GM12878 (cell line): ENCODE measurements around the gene SLC38A5. TPM values are rescaled to one million over a fixed set of nuclear protein-coding genes. Genes with fewer than 3 reads are reported as not detected.

Source experiments
- ATAC-seq: fragments of 200-7000 bp; cut with Tn5 transposase; 3 replicates; pipeline ENCODE4 v1.9.1; 2020; ENCODE audit warnings: mild to moderate bottlenecking, moderate library complexity
- BruUV-seq: library from RNA; stranded (reverse); fragments of 400-500 nt; replicated peaks from 2 replicates; lab custom pipeline; 2021; lab: Mats Ljungman, UMichigan
- CTCF ChIA-PET: fragments of 300-600 bp; sonication (Branson Sonifier 250); formaldehyde crosslinking; extraction: SDS; loops from one replicate; lab custom pipeline; 2021; ENCODE audit warnings: inconsistent platforms; lab: Yijun Ruan, JAX
- POLR2A ChIA-PET: fragments of 350-600 bp; formaldehyde crosslinking; extraction: SDS; loops from one replicate; lab custom pipeline; 2021; ENCODE audit warnings: inconsistent platforms; lab: Charles Lee
- RAD21 ChIA-PET: fragments of 300-600 bp; sonication (Branson Sonifier 250); formaldehyde crosslinking; loops from one replicate; lab custom pipeline; 2023; ENCODE audit warnings: antibody characterized with exemption; ENCODE audit not compliant: unreplicated experiment; lab: Charles Lee
- SMC1A ChIA-PET: fragments of 300-600 bp; sonication (Branson Sonifier 250); formaldehyde crosslinking; loops from one replicate; lab custom pipeline; 2023; ENCODE audit not compliant: unreplicated experiment, uncharacterized antibody; lab: Charles Lee
- DNase-seq: peaks from one replicate; pipeline ENCODE4 v3.0.0-alpha.2; 2011; ENCODE audit warnings: low read depth, low spot score
- FAIRE-seq: peaks from 3 replicates; lab custom pipeline; 2011; peaks lifted over from hg19 to GRCh38; lab: Jason Lieb, UNC
- H2AFZ ChIP-seq: 2 replicates; pipeline ENCODE4 v1.6.0; 2011; ENCODE audit warnings: low read depth, low read length, control low read depth; ENCODE audit not compliant: control insufficient read depth
- H3K27ac ChIP-seq: 2 replicates; pipeline ENCODE4 v1.5.1; 2011; ENCODE audit warnings: control low read depth; ENCODE audit not compliant: control insufficient read depth, insufficient read depth
- H3K27me3 ChIP-seq, 2 experiments: replicated peaks in 1 of 2; 2 replicates each; pipeline versions ENCODE4 v1.6.0 to v1.6.1; 2011; ENCODE audit warnings: low read length in 1 of 2; ENCODE audit not compliant: control insufficient read depth in 2 of 2, insufficient read depth in 2 of 2
- H3K36me3 ChIP-seq, 2 experiments: 2 replicates each; pipeline ENCODE4 v1.5.1; 2011; ENCODE audit warnings: low read length in 1 of 2; ENCODE audit not compliant: control insufficient read depth in 2 of 2, insufficient read depth in 2 of 2
- H3K4me1 ChIP-seq: 2 replicates; pipeline ENCODE4 v1.6.1; 2011; ENCODE audit warnings: mild to moderate bottlenecking, low read length, moderate library complexity, mixed read lengths; ENCODE audit not compliant: control insufficient read depth, insufficient read depth
- H3K4me2 ChIP-seq: 2 replicates; pipeline ENCODE4 v1.6.0; 2011; ENCODE audit warnings: control low read depth; ENCODE audit not compliant: control insufficient read depth, insufficient read depth
- H3K4me3 ChIP-seq: fragments of 200-600 bp; sonication (generic); 2 replicates; pipeline ENCODE4 v1.5.1; 2016
- H3K79me2 ChIP-seq: 2 replicates; pipeline ENCODE4 v1.6.0; 2011; ENCODE audit warnings: low read length; ENCODE audit not compliant: control insufficient read depth, insufficient read depth
- H3K9ac ChIP-seq: 2 replicates; pipeline ENCODE4 v1.8.0; 2011; ENCODE audit warnings: low read length, control low read depth, mixed read lengths; ENCODE audit not compliant: control insufficient read depth, insufficient read depth
- H3K9me3 ChIP-seq: replicated peaks from 3 replicates; pipeline ENCODE4 v1.5.1; 2011; ENCODE audit warnings: mild to moderate bottlenecking, low read length; ENCODE audit not compliant: control insufficient read depth, insufficient read depth
- H4K20me1 ChIP-seq: 2 replicates; pipeline ENCODE4 v1.6.0; 2011; ENCODE audit not compliant: control insufficient read depth, insufficient read depth
- ATF2 ChIP-seq: IDR thresholded peaks from 2 replicates; pipeline ENCODE4 v1.6.1; 2012; ENCODE audit warnings: low read length, inconsistent platforms
- CHD2 ChIP-seq: IDR thresholded peaks from 2 replicates; pipeline ENCODE4 v1.6.1; 2011; ENCODE audit warnings: low read depth, low read length, improper control_type of control experiment, borderline replicate concordance
- ETV6 ChIP-seq, 2 experiments: fragments of 450-650 bp in 1 of 2; IDR thresholded peaks in 1 of 2; conservative IDR thresholded peaks in 1 of 2; 2 replicates each; pipeline ENCODE4 v1.6.1; 2014; ENCODE audit warnings: antibody characterized with exemption in 1 of 2, borderline replicate concordance in 1 of 2, low read depth in 1 of 2, mild to moderate bottlenecking in 1 of 2, moderate library complexity in 1 of 2
- GABPA ChIP-seq: IDR thresholded peaks from 2 replicates; pipeline ENCODE4 v1.6.1; 2014; ENCODE audit warnings: antibody characterized with exemption, low read depth, mild to moderate bottlenecking, inconsistent platforms
- HDAC6 ChIP-seq: fragments of 200-600 bp; sonication (generic); IDR thresholded peaks from one replicate; pipeline ENCODE4 v1.8.0; 2017; ENCODE audit warnings: antibody characterized with exemption; ENCODE audit not compliant: unreplicated experiment
- JUND ChIP-seq: IDR thresholded peaks from 2 replicates; pipeline ENCODE4 v1.6.1; 2012; ENCODE audit warnings: low read depth, mild to moderate bottlenecking, low read length, improper control_type of control experiment, moderate library complexity
- KDM1A ChIP-seq: fragments of 200-600 bp; sonication (generic); IDR thresholded peaks from 2 replicates; pipeline ENCODE4 v1.6.1; 2016; ENCODE audit warnings: borderline replicate concordance
- NFYB ChIP-seq: IDR thresholded peaks from 2 replicates; pipeline ENCODE4 v1.6.1; 2011; ENCODE audit warnings: low read depth, mild to moderate bottlenecking, low read length, improper control_type of control experiment, moderate library complexity; ENCODE audit not compliant: insufficient read depth
- POLR2A ChIP-seq: IDR thresholded peaks from 2 replicates; pipeline ENCODE4 v1.6.1; 2011; ENCODE audit warnings: low read depth, mild to moderate bottlenecking, low read length
- SMARCA5 ChIP-seq: fragments of 450-650 bp; IDR thresholded peaks from 2 replicates; pipeline ENCODE4 v1.6.1; 2017; ENCODE audit warnings: mild to moderate bottlenecking
- SUZ12 ChIP-seq: fragments of 200-600 bp; sonication (generic); IDR thresholded peaks from one replicate; pipeline ENCODE4 v1.6.1; 2018; ENCODE audit warnings: antibody characterized with exemption, mild to moderate bottlenecking; ENCODE audit not compliant: unreplicated experiment
- ZBTB40 ChIP-seq: fragments of 450-650 bp; IDR thresholded peaks from 2 replicates; pipeline ENCODE4 v1.6.1; 2016; ENCODE audit warnings: mild to moderate bottlenecking, moderate library complexity, borderline replicate concordance
- ZNF217 ChIP-seq: fragments of 450-650 bp; IDR thresholded peaks from 2 replicates; pipeline ENCODE4 v1.6.1; 2017; ENCODE audit warnings: antibody characterized with exemption, mild to moderate bottlenecking
- WGBS: methylation state at CpG from one replicate; pipeline ENCODE4 v1.1.6; 2016; ENCODE audit warnings: low lambda C conversion rate; ENCODE audit not compliant: insufficient replicate concordance, insufficient coverage; ENCODE audit errors: missing lambda C conversion rate; 5-methylcytosine and 5-hydroxymethylcytosine counted together
- in situ Hi-C: fragments of 300-500 bp; cut with MboI; formaldehyde crosslinking; loops from 9 replicates; pipeline ENCODE4 v1.14.3; 2018; ENCODE audit warnings: mixed read lengths
- intact Hi-C: fragments of 100-400 bp; cut with micrococcal nuclease; formaldehyde crosslinking; loops from one replicate; pipeline ENCODE4 v1.14.2; 2022; ENCODE audit not compliant: unreplicated experiment
- polyA plus RNA-seq, 11 experiments: library from polyadenylated mRNA; depleted of rRNA in 4 of 11; unstranded in 6 of 11; stranded (reverse) in 5 of 11; fragments of >200 nt; fragmentation: Nextera tagmentation in 4 of 11; fragmentation: Illumina TruSeq in 1 of 11; extraction: Ambion mirVana in 4 of 11; extraction: Trizol in 1 of 11; gene quantifications; 1 replicate in 1 of 11; 2 replicates in 10 of 11; pipeline versions ENCODE4 v1.2.1 to v1.2.3, GENCODE V29; 2011 to 2016; ENCODE audit warnings: inconsistent platforms in 2 of 11, missing spikeins in 2 of 11, low read depth in 1 of 11
- total RNA-seq, 4 experiments: library from RNA; depleted of rRNA in 3 of 4; stranded (reverse); fragments of >200 nt in 3 of 4; fragmentation: Illumina TruSeq in 1 of 4; extraction: Trizol in 1 of 4; gene quantifications; 2 replicates each; pipeline versions ENCODE4 v1.2.1 to v1.2.3, GENCODE V29; 2013 to 2021

SLC38A5 gene
- total and polyA plus RNA-seq, 10 of the 15 experiments (the other 5 are each of a cell fraction or from before 2014, with no cell fraction given): 4.2 to 108 (median 70.6) TPM

GRCh38 chrX:48461830-48462229, 8.2 kb downstream of the SLC38A5 start:
- no peak overlapping the region for H2AFZ ChIP-seq
- ChIA-PET SMC1A (no interaction called here), POLR2A (no interaction called here), RAD21 (no interaction called here), CTCF (interaction anchor here (0.6 to 0.8 kb wide), 2 partner anchors 13 to 134 kb away, joined by 3 read pairs; no protein-coding TSS in a partner anchor)
- H3K4me1 ChIP-seq: no peaks in the 10 kb centered on the region
- TF ChIP-seq GABPA (no peak), CHD2 (no peak)
- H3K9ac ChIP-seq: no peak overlapping the region
- intact Hi-C loops: loop anchor here (10.0 kb wide), 1 partner anchor 377 kb away; no protein-coding TSS in a partner anchor
- no peak for FAIRE-seq
- in situ Hi-C loops: no loop called here
- no peaks in the 10 kb centered on the region for H3K9me3 ChIP-seq
- no peaks in the 10 kb centered on the region for H4K20me1 ChIP-seq
- DNase-seq: no peak
- H3K79me2 ChIP-seq: peaks cover 2% of the 10 kb centered on the region
- 52% methylated on average over 6 of the region's 6 CpGs for WGBS
- peak; percentile 55 for ATAC-seq
- no TSS peak for BruUV-seq
- H3K4me3 ChIP-seq: no peak overlapping the region
- H3K27ac ChIP-seq: no peak overlapping the region
- no peaks in the 10 kb centered on the region for H3K27me3 ChIP-seq
- H3K4me2 ChIP-seq: no peak overlapping the region
- H3K36me3 ChIP-seq: peaks cover 1 to 3% of the 10 kb centered on the region in 2 experiments; a peak in 3 of 4 replicates

DNA sequence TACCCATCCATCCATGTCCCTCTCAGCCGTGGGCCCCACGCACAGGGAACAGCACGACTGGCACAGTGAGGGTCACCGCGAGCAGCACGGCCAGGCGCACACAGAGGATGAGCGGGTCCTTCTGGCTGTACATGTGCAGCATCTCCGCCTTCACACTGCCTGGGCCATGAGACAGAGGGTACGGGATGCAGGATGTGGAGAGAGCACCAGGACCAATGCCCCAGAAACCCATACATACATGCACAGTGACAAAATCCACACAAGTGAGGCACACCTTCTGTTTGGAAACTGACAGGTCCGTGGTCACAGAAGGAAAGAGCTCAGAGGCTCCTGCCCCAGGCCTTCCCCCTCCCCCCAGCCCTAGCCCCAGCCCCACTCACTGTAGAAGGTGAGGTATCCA, 9.5 kb downstream of the SLC38A5 start:
- H3K4me1 ChIP-seq: no peaks in the 10 kb centered on the region
- peaks cover 1 to 3% of the 10 kb centered on the region in 2 experiments; a peak in 3 of 4 replicates for H3K36me3 ChIP-seq
- ChIA-PET SMC1A (no interaction called here), POLR2A (interaction anchor here (0.5 kb wide), 1 partner anchor 108 kb away, joined by 5 read pairs; no protein-coding TSS in a partner anchor), RAD21 (no interaction called here), CTCF (no interaction called here)
- in situ Hi-C loops: no loop called here
- H2AFZ ChIP-seq: no peak overlapping the region
- H3K4me3 ChIP-seq: no peak overlapping the region
- H4K20me1 ChIP-seq: no peaks in the 10 kb centered on the region
- DNase-seq: no peak
- no TSS peak for BruUV-seq
- H3K79me2 ChIP-seq: no peaks in the 10 kb centered on the region; the same call in 1 of the 2 replicates
- H3K27me3 ChIP-seq: no peaks in the 10 kb centered on the region
- no peak for FAIRE-seq
- H3K9ac ChIP-seq: no peak overlapping the region
- no peak overlapping the region for H3K27ac ChIP-seq
- intact Hi-C loops: loop anchor here (10.0 kb wide), 1 partner anchor 376 kb away; no protein-coding TSS in a partner anchor
- H3K9me3 ChIP-seq: no peaks in the 10 kb centered on the region
- WGBS: 76% methylated on average over 11 of the region's 11 CpGs
- H3K4me2 ChIP-seq: no peak overlapping the region
- ATAC-seq: no peak
- TF ChIP-seq NFYB (no peak), POLR2A (no peak), ZBTB40 (no peak), ETV6 (conservative IDR thresholded peaks at IDR 0.05 in 1 of 2, IDR thresholded peaks at IDR 0.05 in 1 of 2; ENCODE audit: borderline replicate concordance in 1 of 2, low read depth in 1 of 2) (no peak), HDAC6 (no peak), JUND (no peak), SMARCA5 (no peak), ATF2 (no peak), ZNF217 (no peak), KDM1A (no peak), SUZ12 (no peak)
